HG02981 (cell line): ENCODE data around the gene SLIT1.

ENCODE experiments used
- ATAC-seq: cut with Tn5 transposase; IDR thresholded peaks from one replicate; pipeline ENCODE4 v1.9.1; 2021; ENCODE audit warnings: mild to moderate bottlenecking, moderate library complexity; ENCODE audit not compliant: unreplicated experiment

The SLIT1 gene

GRCh38 chr10:97140902-97141745, 44.6 kb downstream of the SLIT1 start:
- ATAC-seq: no peak

- no peak for ATAC-seq
Observed at GRCh38 chr10:97140049-97140846, 45.5 kb downstream of the SLIT1 start.

GRCh38 chr10:97139651-97140048, 46.1 kb downstream of the SLIT1 start:
- ATAC-seq: no peak

GRCh38 chr10:97138846-97139245, 46.9 kb downstream of the SLIT1 start:
- no peak for ATAC-seq

GRCh38 chr10:97138174-97138573, 47.6 kb downstream of the SLIT1 start:
- no peak for ATAC-seq

GRCh38 chr10:97136756-97137155, 49.0 kb downstream of the SLIT1 start:
- ATAC-seq: no peak

GRCh38 chr10:97135464-97135863, 50.3 kb downstream of the SLIT1 start:
- no peak for ATAC-seq

GRCh38 chr10:97134983-97135382, 50.8 kb downstream of the SLIT1 start:
- no peak for ATAC-seq

- ATAC-seq: no peak
Observed at GRCh38 chr10:97134110-97134509, 51.6 kb downstream of the SLIT1 start.

- no peak for ATAC-seq
Observed at GRCh38 chr10:97132273-97132672, 53.5 kb downstream of the SLIT1 start.

GRCh38 chr10:97131666-97132065, 54.1 kb downstream of the SLIT1 start:
- ATAC-seq: no peak

- ATAC-seq: no peak
Observed at GRCh38 chr10:97131181-97131628, 54.6 kb downstream of the SLIT1 start.

- ATAC-seq: no peak
Observed at GRCh38 chr10:97129666-97130065, 56.1 kb downstream of the SLIT1 start.

- no peak for ATAC-seq
Observed at GRCh38 chr10:97128516-97129154, 57.1 kb downstream of the SLIT1 start.

GRCh38 chr10:97128039-97128492, 57.7 kb downstream of the SLIT1 start:
- ATAC-seq: no peak

GRCh38 chr10:97127509-97127908, 58.2 kb downstream of the SLIT1 start:
- no peak for ATAC-seq

GRCh38 chr10:97124211-97124610, 61.5 kb downstream of the SLIT1 start:
- ATAC-seq: no peak

- ATAC-seq: no peak
Observed at GRCh38 chr10:97123765-97124164, 62.0 kb downstream of the SLIT1 start.

GRCh38 chr10:97121041-97121440, 64.7 kb downstream of the SLIT1 start:
- ATAC-seq: no peak

GRCh38 chr10:97120370-97120769, 65.4 kb downstream of the SLIT1 start:
- no peak for ATAC-seq

GRCh38 chr10:97119058-97119745, 66.6 kb downstream of the SLIT1 start:
- ATAC-seq: no peak
